ENCODE measurements around the gene PRPH. TPM values are rescaled to one million over a fixed set of nuclear protein-coding genes. Genes with fewer than 3 reads are reported as not detected.

PRPH gene
- total and polyA plus RNA-seq, 10 of the 15 experiments (the other 5 are each of a cell fraction or from before 2014, with no cell fraction given) = 0.09 to 0.45 (median 0.19) TPM; not detected in 3

GRCh38 chr12:49328816-49329215 is 33.9 kb downstream of the PRPH start:
- H4K20me1 ChIP-seq (ENCODE audit: control insufficient read depth, insufficient read depth) = no peaks in the 10 kb centered on the region
- H3K27me3 ChIP-seq (replicated peaks in 1 of 2; ENCODE audit: control insufficient read depth in 2 of 2, insufficient read depth in 2 of 2, low read length in 1 of 2) = no peaks in the 10 kb centered on the region
- H2AFZ ChIP-seq (ENCODE audit: control insufficient read depth, low read depth, low read length) = no peak overlapping the region
- TF ChIP-seq CREM (IDR thresholded peaks at IDR 0.05; ENCODE audit: low read depth) (no peak), MYC (IDR thresholded peaks at IDR 0.05; ENCODE audit: insufficient read depth, insufficient read length, insufficient replicate concordance, low read length, severe bottlenecking) (no peak), ASH2L (IDR thresholded peaks at IDR 0.05; ENCODE audit: borderline replicate concordance, low read depth) (no peak), RCOR1 (conservative IDR thresholded peaks at IDR 0.05; ENCODE audit: low read depth, low read length) (no peak), BACH1 (IDR thresholded peaks at IDR 0.05; ENCODE audit: borderline replicate concordance) (no peak), CHD2 (IDR thresholded peaks at IDR 0.05; ENCODE audit: borderline replicate concordance, low read depth, low read length) (no peak), POLR2AphosphoS5 (IDR thresholded peaks at IDR 0.05; ENCODE audit: low read length) (no peak), BCL3 (IDR thresholded peaks at IDR 0.05; ENCODE audit: borderline replicate concordance, insufficient read depth, low read depth, low read length, poor library complexity, severe bottlenecking) (no peak), CEBPB (IDR thresholded peaks at IDR 0.05; ENCODE audit: borderline replicate concordance in 1 of 2, low read depth in 2 of 2, low read length in 2 of 2) (no peak), ATF7 (IDR thresholded peaks at IDR 0.05; ENCODE audit: low read depth) (no peak), USF2 (IDR thresholded peaks at IDR 0.05; ENCODE audit: borderline replicate concordance, low read depth, low read length) (no peak), SUZ12 (IDR thresholded peaks at IDR 0.05; ENCODE audit: unreplicated experiment) (no peak), ETV6 (conservative IDR thresholded peaks at IDR 0.05 in 1 of 2, IDR thresholded peaks at IDR 0.05 in 1 of 2; ENCODE audit: borderline replicate concordance in 1 of 2, low read depth in 1 of 2) (no peak), HDAC2 (IDR thresholded peaks at IDR 0.05) (no peak), ZNF274 (IDR thresholded peaks at IDR 0.05; ENCODE audit: insufficient read depth, insufficient read length) (no peak), SUPT20H (IDR thresholded peaks at IDR 0.05; ENCODE audit: borderline replicate concordance, control insufficient read depth, low read depth, low read length) (no peak), BMI1 (IDR thresholded peaks at IDR 0.05; ENCODE audit: borderline replicate concordance) (no peak), KLF5 (IDR thresholded peaks at IDR 0.05; ENCODE audit: partially characterized antibody) (no peak)
- TF ChIP-seq, protein P1, sequence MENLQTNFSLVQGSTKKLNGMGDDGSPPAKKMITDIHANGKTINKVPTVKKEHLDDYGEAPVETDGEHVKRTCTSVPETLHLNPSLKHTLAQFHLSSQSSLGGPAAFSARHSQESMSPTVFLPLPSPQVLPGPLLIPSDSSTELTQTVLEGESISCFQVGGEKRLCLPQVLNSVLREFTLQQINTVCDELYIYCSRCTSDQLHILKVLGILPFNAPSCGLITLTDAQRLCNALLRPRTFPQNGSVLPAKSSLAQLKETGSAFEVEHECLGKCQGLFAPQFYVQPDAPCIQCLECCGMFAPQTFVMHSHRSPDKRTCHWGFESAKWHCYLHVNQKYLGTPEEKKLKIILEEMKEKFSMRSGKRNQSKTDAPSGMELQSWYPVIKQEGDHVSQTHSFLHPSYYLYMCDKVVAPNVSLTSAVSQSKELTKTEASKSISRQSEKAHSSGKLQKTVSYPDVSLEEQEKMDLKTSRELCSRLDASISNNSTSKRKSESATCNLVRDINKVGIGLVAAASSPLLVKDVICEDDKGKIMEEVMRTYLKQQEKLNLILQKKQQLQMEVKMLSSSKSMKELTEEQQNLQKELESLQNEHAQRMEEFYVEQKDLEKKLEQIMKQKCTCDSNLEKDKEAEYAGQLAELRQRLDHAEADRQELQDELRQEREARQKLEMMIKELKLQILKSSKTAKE (IDR thresholded peaks at IDR 0.05; ENCODE audit: low read depth, poor library complexity, severe bottlenecking) = no peak
- peaks cover 7 to 16% of the 10 kb centered on the region in 2 experiments; a peak in 3 of 4 replicates for H3K36me3 ChIP-seq (ENCODE audit: control insufficient read depth in 2 of 2, insufficient read depth in 2 of 2, low read length in 1 of 2)
- FAIRE-seq (no peak), DNase-seq (ENCODE audit: low read depth, low spot score) (no peak), ATAC-seq (no peak)
- CTCF ChIA-PET = interaction anchor here (1.1 to 1.5 kb wide), 2 partner anchors 13 to 40 kb away, joined by 5 to 7 read pairs; no protein-coding TSS in a partner anchor
- SMC1A ChIA-PET (ENCODE audit: uncharacterized antibody, unreplicated experiment) = interaction anchor here (0.6 to 0.9 kb wide), 2 partner anchors 13 to 14 kb away, joined by 3 to 4 read pairs; no protein-coding TSS in a partner anchor
- no peak overlapping the region for H3K4me3 ChIP-seq
- WGBS (ENCODE audit: insufficient coverage, insufficient replicate concordance, low lambda C conversion rate, missing lambda C conversion rate) = 92% methylated on average over 12 of the region's 12 CpGs
- H3K4me2 ChIP-seq (ENCODE audit: control insufficient read depth, insufficient read depth) = no peak overlapping the region
- H3K9me3 ChIP-seq (replicated peaks; ENCODE audit: control insufficient read depth, insufficient read depth, low read length) = no peaks in the 10 kb centered on the region
- intact Hi-C loops (cut with micrococcal nuclease; ENCODE audit: unreplicated experiment) = no loop called here
- POLR2A ChIA-PET = interaction anchor here (0.7 kb wide), 1 partner anchor 14 kb away, joined by 4 read pairs; no protein-coding TSS in a partner anchor
- RAD21 ChIA-PET (ENCODE audit: unreplicated experiment) = interaction anchor here (1.0 kb wide), 1 partner anchor 18 kb away, joined by 3 read pairs; the partner anchor contains the start of gene DNAJC22
- no TSS peak for BruUV-seq (replicated peaks)
- in situ Hi-C loops (cut with MboI) = no loop called here
- H3K79me2 ChIP-seq (ENCODE audit: control insufficient read depth, insufficient read depth, low read length) = peaks cover 3% of the 10 kb centered on the region
- no peak overlapping the region for H3K27ac ChIP-seq (ENCODE audit: control insufficient read depth, insufficient read depth)
- peaks cover 2% of the 10 kb centered on the region for H3K4me1 ChIP-seq (ENCODE audit: control insufficient read depth, insufficient read depth, low read length)
- no peak overlapping the region for H3K9ac ChIP-seq (ENCODE audit: control insufficient read depth, insufficient read depth, low read length)
